HG03095 (cell line): ENCODE results near the gene KRTAP23-1.

Source experiments
- ATAC-seq: cut with Tn5 transposase; IDR thresholded peaks from one replicate; pipeline ENCODE4 v1.9.1; 2021; ENCODE audit warnings: moderate library complexity; ENCODE audit not compliant: unreplicated experiment

Gene KRTAP23-1

DNA sequence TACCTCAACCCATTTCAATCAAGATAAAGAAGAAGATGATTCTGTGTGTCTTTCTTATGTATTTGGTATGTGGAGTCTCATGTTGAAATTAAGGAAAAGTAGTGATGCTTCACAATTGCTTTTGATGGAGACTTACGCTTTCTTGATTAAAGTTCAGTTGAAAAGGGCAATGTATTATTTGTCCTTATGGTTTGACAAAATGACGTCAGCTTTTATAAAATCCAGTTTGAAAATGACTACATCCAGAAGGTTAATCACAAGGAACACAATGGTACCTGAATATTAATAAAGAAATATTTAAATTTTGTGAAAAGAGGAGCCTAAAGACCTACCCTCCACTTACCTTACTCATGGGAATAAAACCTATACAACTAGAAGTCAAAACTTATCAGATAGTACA lies 32.7 kb downstream of the KRTAP23-1 start:
- ATAC-seq: no peak

DNA sequence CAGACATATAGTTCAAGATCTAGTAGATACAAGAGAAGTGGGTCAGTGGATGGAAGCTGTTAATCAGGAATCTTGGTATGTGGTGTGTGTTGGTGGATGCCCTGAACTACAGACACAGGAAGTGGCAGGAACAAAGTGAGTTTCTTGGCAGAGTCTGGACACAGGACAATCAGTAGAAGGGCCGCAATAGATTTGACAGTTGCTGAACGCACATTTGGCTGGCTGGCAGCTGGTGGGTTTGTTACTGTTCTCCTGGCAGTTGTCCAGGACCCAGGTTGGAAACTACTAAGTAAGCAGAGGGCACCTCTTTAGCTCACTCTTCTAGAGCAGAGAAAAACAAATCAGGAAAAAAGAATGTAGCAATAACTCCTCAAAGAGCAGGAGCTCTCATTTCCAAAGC lies 41.5 kb downstream of the KRTAP23-1 start:
- ATAC-seq: no peak

DNA sequence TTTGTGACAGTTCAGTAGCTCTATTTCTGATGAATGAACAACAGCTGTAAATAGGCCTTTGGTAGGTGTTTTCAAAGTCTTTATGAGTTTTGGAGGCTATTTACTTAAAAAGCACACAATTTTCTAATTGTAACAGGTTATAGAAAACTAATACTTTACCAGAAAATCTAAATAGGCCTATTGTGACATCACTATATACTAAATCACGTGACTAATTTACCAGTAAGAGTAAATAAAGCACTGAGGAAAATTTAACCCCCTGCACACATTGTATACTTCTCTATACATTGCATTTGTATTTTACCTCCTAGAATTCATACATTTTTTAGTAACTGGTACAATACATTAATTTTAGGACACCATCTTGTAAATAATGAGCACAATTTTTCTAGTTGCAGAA lies 43.3 kb downstream of the KRTAP23-1 start:
- ATAC-seq: no peak
